ENCODE data around the gene USP22.

The USP22 gene

GRCh38 chr17:21024024-21024423 is 18.8 kb downstream of the USP22 start:
- Histone ChIP-seq H2AFZ (ENCODE audit: low read depth, low read length, severe bottlenecking) (no peak overlapping the region), H3K9ac (ENCODE audit: low read length) (no peak overlapping the region), H3K36me3 (ENCODE audit: low read length) (peaks cover 42% of the 10 kb centered on the region), H3K27ac (ENCODE audit: low read depth, low read length) (no peak overlapping the region), H3K9me3 (ENCODE audit: insufficient read depth, low read length) (no peaks in the 10 kb centered on the region), H3K9me2 (replicated peaks; ENCODE audit: insufficient read depth, low read length) (no peaks in the 10 kb centered on the region), H3K4me3 (ENCODE audit: insufficient read depth, low read length, poor library complexity, severe bottlenecking) (no peak overlapping the region), H3K4me2 (ENCODE audit: low read depth, low read length, poor library complexity, severe bottlenecking) (no peak overlapping the region), H3K79me2 (ENCODE audit: insufficient read depth, low read length) (peaks cover 95% of the 10 kb centered on the region), H3F3A (ENCODE audit: insufficient read depth) (peaks cover 16% of the 10 kb centered on the region; the same call in 1 of the 2 replicates), H3K27me3 (ENCODE audit: low read length) (no peaks in the 10 kb centered on the region), H4K20me1 (ENCODE audit: low read depth, low read length) (peaks cover 57% of the 10 kb centered on the region)
- TF ChIP-seq CTCF (IDR thresholded peaks at IDR 0.05; ENCODE audit: insufficient read depth, low read length, poor library complexity, severe bottlenecking) = no peak
- TF ChIP-seq EZH2phosphoT487 (conservative IDR thresholded peaks at IDR 0.05; ENCODE audit: low read length) = no peak

GRCh38 chr17:21021208-21021803 is 21.5 kb downstream of the USP22 start:
- peaks cover 16% of the 10 kb centered on the region; the same call in 1 of the 2 replicates for H3F3A ChIP-seq (ENCODE audit: insufficient read depth)
- H3K4me3 ChIP-seq (ENCODE audit: insufficient read depth, low read length, poor library complexity, severe bottlenecking) = no peak overlapping the region
- no peaks in the 10 kb centered on the region for H3K9me3 ChIP-seq (ENCODE audit: insufficient read depth, low read length)
- H2AFZ ChIP-seq (ENCODE audit: low read depth, low read length, severe bottlenecking) = no peak overlapping the region
- H4K20me1 ChIP-seq (ENCODE audit: low read depth, low read length) = peaks cover 51% of the 10 kb centered on the region
- peaks cover 60% of the 10 kb centered on the region for H3K36me3 ChIP-seq (ENCODE audit: low read length)
- no peak for TF ChIP-seq EZH2phosphoT487 (conservative IDR thresholded peaks at IDR 0.05; ENCODE audit: low read length)
- TF ChIP-seq CTCF (IDR thresholded peaks at IDR 0.05; ENCODE audit: insufficient read depth, low read length, poor library complexity, severe bottlenecking) = no peak
- no peaks in the 10 kb centered on the region for H3K9me2 ChIP-seq (replicated peaks; ENCODE audit: insufficient read depth, low read length)
- no peaks in the 10 kb centered on the region for H3K27me3 ChIP-seq (ENCODE audit: low read length)
- no peak overlapping the region for H3K4me2 ChIP-seq (ENCODE audit: low read depth, low read length, poor library complexity, severe bottlenecking)
- peaks cover 94% of the 10 kb centered on the region for H3K79me2 ChIP-seq (ENCODE audit: insufficient read depth, low read length)
- no peak overlapping the region for H3K9ac ChIP-seq (ENCODE audit: low read length)
- H3K27ac ChIP-seq (ENCODE audit: low read depth, low read length) = no peak overlapping the region

GRCh38 chr17:21020622-21021021 is 22.2 kb downstream of the USP22 start:
- no peaks in the 10 kb centered on the region for H3K9me3 ChIP-seq (ENCODE audit: insufficient read depth, low read length)
- H2AFZ ChIP-seq (ENCODE audit: low read depth, low read length, severe bottlenecking) = no peak overlapping the region
- H3F3A ChIP-seq (ENCODE audit: insufficient read depth) = peaks cover 15% of the 10 kb centered on the region; the same call in 1 of the 2 replicates
- H3K9ac ChIP-seq (ENCODE audit: low read length) = no peak overlapping the region
- H3K27ac ChIP-seq (ENCODE audit: low read depth, low read length) = no peak overlapping the region
- peaks cover 50% of the 10 kb centered on the region for H4K20me1 ChIP-seq (ENCODE audit: low read depth, low read length)
- TF ChIP-seq CTCF (IDR thresholded peaks at IDR 0.05; ENCODE audit: insufficient read depth, low read length, poor library complexity, severe bottlenecking) (no peak), EZH2phosphoT487 (conservative IDR thresholded peaks at IDR 0.05; ENCODE audit: low read length) (no peak)
- H3K27me3 ChIP-seq (ENCODE audit: low read length) = no peaks in the 10 kb centered on the region
- no peaks in the 10 kb centered on the region for H3K9me2 ChIP-seq (replicated peaks; ENCODE audit: insufficient read depth, low read length)
- peaks cover 65% of the 10 kb centered on the region for H3K36me3 ChIP-seq (ENCODE audit: low read length)
- H3K79me2 ChIP-seq (ENCODE audit: insufficient read depth, low read length) = peaks cover 94% of the 10 kb centered on the region
- H3K4me2 ChIP-seq (ENCODE audit: low read depth, low read length, poor library complexity, severe bottlenecking) = no peak overlapping the region
- no peak overlapping the region for H3K4me3 ChIP-seq (ENCODE audit: insufficient read depth, low read length, poor library complexity, severe bottlenecking)

Measured in SU-DHL-6 (cell line).